Caco-2 (cell line): ENCODE data around the gene ST3GAL5. TPM values are rescaled to one million over a fixed set of nuclear protein-coding genes. Genes with fewer than 3 reads are reported as not detected.

Source experiments
- BruUV-seq: library from RNA; stranded (reverse); fragments of 400-500 nt; replicated peaks from 2 replicates; lab custom pipeline; 2021; lab: Mats Ljungman, UMichigan
- CTCF ChIA-PET: fragments of 300-600 bp; sonication (Branson Sonifier 250); formaldehyde crosslinking; loops from one replicate; lab custom pipeline; 2022; ENCODE audit warnings: antibody characterized with exemption; lab: Charles Lee
- POLR2A ChIA-PET: fragments of 300-600 bp; sonication (Branson Sonifier 250); formaldehyde crosslinking; loops from one replicate; lab custom pipeline; 2022; ENCODE audit warnings: antibody characterized with exemption; lab: Charles Lee
- DNase-seq, 2 experiments: peaks; one replicate each; pipeline versions ENCODE4 v3.0.0 to v3.0.0-alpha.2; 2020 to 2022
- H3K27me3 ChIP-seq: replicated peaks from 2 replicates; pipeline ENCODE4 v1.6.0; 2011; ENCODE audit warnings: low read length; ENCODE audit not compliant: control insufficient read depth, insufficient read depth
- H3K36me3 ChIP-seq: 2 replicates; pipeline ENCODE4 v1.5.1; 2011; ENCODE audit warnings: low read length; ENCODE audit not compliant: control insufficient read depth, insufficient read depth
- H3K4me1 ChIP-seq: fragments of 250-450 bp; sonication (Bioruptor Pico); 2 replicates; pipeline ENCODE4 v1.5.1; 2020; ENCODE audit warnings: mild to moderate bottlenecking
- H3K4me3 ChIP-seq: 2 replicates; pipeline ENCODE4 v1.5.1; 2011; ENCODE audit warnings: low read depth, mild to moderate bottlenecking, control low read depth, low read length
- H3K9me3 ChIP-seq: fragments of 250-450 bp; sonication (Bioruptor Pico); 2 replicates; pipeline ENCODE4 v1.5.1; 2020; ENCODE audit warnings: mild to moderate bottlenecking, moderate library complexity
- H3K27ac Mint-ChIP-seq: one replicate; pipeline ENCODE4 v1.8.0; 2022; ENCODE audit warnings: mixed read lengths; ENCODE audit not compliant: unreplicated experiment
- H3K27me3 Mint-ChIP-seq: one replicate; pipeline ENCODE4 v1.8.0; 2022; ENCODE audit warnings: mixed read lengths; ENCODE audit not compliant: insufficient read depth, unreplicated experiment
- H3K36me3 Mint-ChIP-seq: one replicate; pipeline ENCODE4 v1.8.0; 2022; ENCODE audit warnings: mild to moderate bottlenecking, mixed read lengths; ENCODE audit not compliant: insufficient read depth, unreplicated experiment
- H3K4me1 Mint-ChIP-seq: one replicate; pipeline ENCODE4 v1.8.0; 2022; ENCODE audit warnings: low read depth, mixed read lengths; ENCODE audit not compliant: unreplicated experiment
- H3K4me3 Mint-ChIP-seq: one replicate; pipeline ENCODE4 v1.8.0; 2022; ENCODE audit warnings: mild to moderate bottlenecking, moderate library complexity, mixed read lengths; ENCODE audit not compliant: unreplicated experiment
- H3K9me3 Mint-ChIP-seq: one replicate; pipeline ENCODE4 v1.8.0; 2022; ENCODE audit warnings: mixed read lengths; ENCODE audit not compliant: unreplicated experiment
- CTCF ChIP-seq, 2 experiments: fragments of 200-600 bp in 1 of 2; IDR thresholded peaks; 1 replicate in 1 of 2; 2 replicates in 1 of 2; pipeline versions ENCODE4 v1.5.1 to v1.8.0; 2011 to 2022; ENCODE audit warnings: antibody characterized with exemption in 1 of 2, control low read depth in 1 of 2, inconsistent platforms in 1 of 2, low read depth in 1 of 2, low read length in 1 of 2, mild to moderate bottlenecking in 1 of 2, moderate library complexity in 1 of 2; ENCODE audit not compliant: insufficient read depth in 1 of 2, severe bottlenecking in 1 of 2, unreplicated experiment in 1 of 2
- intact Hi-C: fragments of 100-400 bp; cut with micrococcal nuclease; formaldehyde crosslinking; loops from one replicate; pipeline ENCODE4 v1.10.0; 2022; ENCODE audit not compliant: unreplicated experiment
- total RNA-seq: library from RNA; stranded (reverse); gene quantifications from 2 replicates; pipeline ENCODE4 v1.2.3, GENCODE V29; 2022

The ST3GAL5 gene
- total RNA-seq, 1 experiment from 2014 or later, result 3.4 TPM

GRCh38 chr2:85794038-85794441 is 94.8 kb downstream of the ST3GAL5 start:
- peaks cover 25% of the 10 kb centered on the region for H3K27me3 Mint-ChIP-seq
- POLR2A ChIA-PET, result no interaction called here

GRCh38 chr2:85793584-85793983 is 95.2 kb downstream of the ST3GAL5 start:
- no peak for TF ChIP-seq CTCF (IDR thresholded peaks at IDR 0.05; ENCODE audit: insufficient read depth in 1 of 2, low read depth in 1 of 2, low read length in 1 of 2, severe bottlenecking in 1 of 2, unreplicated experiment in 1 of 2)
- ChIA-PET CTCF (interaction anchor here (0.8 kb wide), 1 partner anchor 65 kb away, joined by 3 read pairs; no protein-coding TSS in a partner anchor), POLR2A (no interaction called here)
- Histone ChIP-seq H3K9me3 (no peaks in the 10 kb centered on the region), H3K4me1 (no peaks in the 10 kb centered on the region), H3K36me3 (no peaks in the 10 kb centered on the region), H3K27me3 (no peaks in the 10 kb centered on the region), H3K4me3 (no peak overlapping the region)
- intact Hi-C loops, result no loop called here
- no TSS peak for BruUV-seq
- DNase-seq, result no peak
- Mint-ChIP-seq H3K27me3 (peaks cover 26% of the 10 kb centered on the region), H3K4me3 (no peak overlapping the region), H3K27ac (no peak overlapping the region), H3K9me3 (no peaks in the 10 kb centered on the region), H3K4me1 (peaks cover 6% of the 10 kb centered on the region), H3K36me3 (no peaks in the 10 kb centered on the region)

More at GRCh38 chr2:85794038-85794441, 94.8 kb downstream of the ST3GAL5 start:
- H3K4me1 ChIP-seq, result no peaks in the 10 kb centered on the region
- no peak overlapping the region for H3K27ac Mint-ChIP-seq
- no peak overlapping the region for H3K4me3 Mint-ChIP-seq
- H3K4me3 ChIP-seq, result no peak overlapping the region
- no peak for TF ChIP-seq CTCF (IDR thresholded peaks at IDR 0.05; ENCODE audit: insufficient read depth in 1 of 2, low read depth in 1 of 2, low read length in 1 of 2, severe bottlenecking in 1 of 2, unreplicated experiment in 1 of 2)
- peaks cover 6% of the 10 kb centered on the region for H3K4me1 Mint-ChIP-seq
- CTCF ChIA-PET, result no interaction called here
- no peaks in the 10 kb centered on the region for H3K9me3 Mint-ChIP-seq
- H3K9me3 ChIP-seq, result no peaks in the 10 kb centered on the region
- DNase-seq, result no peak
- no peaks in the 10 kb centered on the region for H3K36me3 Mint-ChIP-seq
- intact Hi-C loops, result no loop called here
- no TSS peak for BruUV-seq
- no peaks in the 10 kb centered on the region for H3K36me3 ChIP-seq
- H3K27me3 ChIP-seq, result no peaks in the 10 kb centered on the region

- H3K4me1 Mint-ChIP-seq, result peaks cover 6% of the 10 kb centered on the region
These were observed 95.9 kb downstream of the ST3GAL5 start for GRCh38 chr2:85792783-85793441.

More at GRCh38 chr2:85792783-85793441, 95.9 kb downstream of the ST3GAL5 start:
- Mint-ChIP-seq H3K27me3 (peaks cover 25% of the 10 kb centered on the region), H3K36me3 (no peaks in the 10 kb centered on the region), H3K4me3 (no peak overlapping the region), H3K9me3 (no peaks in the 10 kb centered on the region), H3K27ac (no peak overlapping the region)
- no peaks in the 10 kb centered on the region for H3K9me3 ChIP-seq
- no peak for TF ChIP-seq CTCF (IDR thresholded peaks at IDR 0.05; ENCODE audit: insufficient read depth in 1 of 2, low read depth in 1 of 2, low read length in 1 of 2, severe bottlenecking in 1 of 2, unreplicated experiment in 1 of 2)
- ChIA-PET CTCF (interaction anchor here (0.8 kb wide), 1 partner anchor 64 kb away, joined by 3 read pairs; no protein-coding TSS in a partner anchor), POLR2A (no interaction called here)
- no peak for DNase-seq
- no peaks in the 10 kb centered on the region for H3K4me1 ChIP-seq
- intact Hi-C loops, result no loop called here
- no peaks in the 10 kb centered on the region for H3K36me3 ChIP-seq
- no peak overlapping the region for H3K4me3 ChIP-seq
- no TSS peak for BruUV-seq
- no peaks in the 10 kb centered on the region for H3K27me3 ChIP-seq
